Hypothalamus (tissue), 51 donors: Measurements from ENCODE around the gene NAA60.
"Not testable (repeated sequence)": the region's sequence is repeated elsewhere in the genome, so short reads cannot be mapped to it uniquely, and the experiment has no call there.

Source experiments
- DNase-seq, 51 donors: peaks; one replicate each; lab custom pipeline; 2025; lab: John Stamatoyannopoulos, UW

The NAA60 gene

GRCh38 chr16:3460585-3460984 is 17.1 kb downstream of the NAA60 start:
- DNase-seq, result no peak

- DNase-seq, result no peak
Observed at GRCh38 chr16:3461151-3461550, 17.7 kb downstream of the NAA60 start.

GRCh38 chr16:3465301-3465700 is 21.8 kb downstream of the NAA60 start:
- DNase-seq, result no peak

- DNase-seq, result peak in 2 of 51 donors; percentile 14 to 35
Observed at GRCh38 chr16:3465911-3466584, 22.6 kb downstream of the NAA60 start.

GRCh38 chr16:3467182-3467581 is 23.7 kb downstream of the NAA60 start:
- DNase-seq, result no peak

GRCh38 chr16:3467921-3468320 is 24.4 kb downstream of the NAA60 start:
- DNase-seq, result no peak

- DNase-seq, result no peak
Observed at GRCh38 chr16:3468501-3468900, 25.0 kb downstream of the NAA60 start.

- DNase-seq, result no peak
Observed at GRCh38 chr16:3469736-3470135, 26.3 kb downstream of the NAA60 start.

GRCh38 chr16:3470723-3471122 is 27.2 kb downstream of the NAA60 start:
- no peak for DNase-seq

- no peak for DNase-seq
Observed at GRCh38 chr16:3471518-3472176, 28.2 kb downstream of the NAA60 start.

GRCh38 chr16:3472878-3473595 is 29.6 kb downstream of the NAA60 start:
- no peak for DNase-seq

GRCh38 chr16:3473596-3473943 is 30.1 kb downstream of the NAA60 start:
- not testable (repeated sequence) for DNase-seq

- DNase-seq, result no peak
Observed at GRCh38 chr16:3474136-3474779, 30.8 kb downstream of the NAA60 start.

GRCh38 chr16:3474870-3475269 is 31.4 kb downstream of the NAA60 start:
- DNase-seq, result not testable (repeated sequence)

GRCh38 chr16:3475604-3476375 is 32.3 kb downstream of the NAA60 start:
- no peak for DNase-seq

- DNase-seq, result no peak
Observed at GRCh38 chr16:3476409-3476808, 32.9 kb downstream of the NAA60 start.

- DNase-seq, result no peak
Observed at GRCh38 chr16:3478242-3478925, 34.9 kb downstream of the NAA60 start.

GRCh38 chr16:3479654-3480216 is 36.3 kb downstream of the NAA60 start:
- peak in 3 of 51 donors; percentile 13 to 53 (median 20) for DNase-seq

GRCh38 chr16:3480901-3481695 is 37.6 kb downstream of the NAA60 start:
- no peak for DNase-seq
